ENCODE measurements around the gene COP1.
"Not testable (repeated sequence)": the region's sequence is repeated elsewhere in the genome, so short reads cannot be mapped to it uniquely, and the experiment has no call there.

The COP1 gene

GRCh38 chr1:176032040-176032645, 174.9 kb downstream of the COP1 start:
- no peak for DNase-seq

GRCh38 chr1:176029609-176030008, 177.5 kb downstream of the COP1 start:
- no peak for DNase-seq

GRCh38 chr1:176029155-176029554, 177.9 kb downstream of the COP1 start:
- DNase-seq = no peak

- peak; percentile 23 for DNase-seq
Observed at GRCh38 chr1:176027934-176028333, 179.2 kb downstream of the COP1 start.

- no peak for DNase-seq
Observed at GRCh38 chr1:176022574-176022973, 184.5 kb downstream of the COP1 start.

GRCh38 chr1:176017722-176018121, 189.4 kb downstream of the COP1 start:
- DNase-seq = no peak

GRCh38 chr1:176009951-176010350, 197.1 kb downstream of the COP1 start:
- no peak for DNase-seq

GRCh38 chr1:176007756-176008389, 199.2 kb downstream of the COP1 start:
- DNase-seq = not testable (repeated sequence)

- DNase-seq = not testable (repeated sequence)
Observed at GRCh38 chr1:175994660-175995059, 212.4 kb downstream of the COP1 start.

- DNase-seq = not testable (repeated sequence)
Observed at GRCh38 chr1:175992825-175993224, 214.3 kb downstream of the COP1 start.

- DNase-seq = not testable (repeated sequence)
Observed at GRCh38 chr1:175992202-175992601, 214.9 kb downstream of the COP1 start.

GRCh38 chr1:175984813-175985212, 222.3 kb downstream of the COP1 start:
- no peak for DNase-seq

GRCh38 chr1:175984057-175984812, 222.9 kb downstream of the COP1 start:
- DNase-seq = no peak

GRCh38 chr1:175983363-175983762, 223.7 kb downstream of the COP1 start:
- DNase-seq = not testable (repeated sequence)

- DNase-seq = no peak
Observed at GRCh38 chr1:175981128-175981527, 226.0 kb downstream of the COP1 start.

- DNase-seq = no peak
Observed at GRCh38 chr1:175978926-175979325, 228.2 kb downstream of the COP1 start.

GRCh38 chr1:175978476-175978875, 228.6 kb downstream of the COP1 start:
- DNase-seq = no peak

GRCh38 chr1:175976865-175977642, 230.0 kb downstream of the COP1 start:
- no peak for DNase-seq

GRCh38 chr1:175969231-175969630, 237.9 kb downstream of the COP1 start:
- no peak for DNase-seq

- peak; percentile 43 for DNase-seq
Observed at GRCh38 chr1:175968486-175969172, 238.5 kb downstream of the COP1 start.

- DNase-seq = no peak
Observed at GRCh38 chr1:175963740-175964139, 243.3 kb downstream of the COP1 start.

- DNase-seq = no peak
Observed at GRCh38 chr1:175960169-175960568, 246.9 kb downstream of the COP1 start.

- DNase-seq = no peak
Observed at GRCh38 chr1:175951627-175952026, 255.5 kb downstream of the COP1 start.
